Testis (tissue), 5 donors: ENCODE results near the gene THTPA. TPM values are rescaled to one million over a fixed set of nuclear protein-coding genes. Genes with fewer than 3 reads are reported as not detected.

Experiments
- DNase-seq: peaks from one replicate; pipeline ENCODE4 v3.0.0-alpha.2; 2019
- H3K27ac ChIP-seq, 2 donors: fragments of 200-600 bp; sonication (generic); one replicate each; pipeline ENCODE4 v1.5.1; 2019
- H3K27me3 ChIP-seq: fragments of 200-600 bp; sonication (generic); one replicate; pipeline ENCODE4 v1.5.1; 2019
- H3K36me3 ChIP-seq: fragments of 200-600 bp; sonication (generic); one replicate; pipeline ENCODE4 v1.5.1; 2017; ENCODE audit warnings: low read depth; ENCODE audit errors: missing control alignments
- H3K4me1 ChIP-seq: fragments of 200-600 bp; sonication (generic); one replicate; pipeline ENCODE4 v1.5.1; 2019
- H3K4me3 ChIP-seq, 2 donors: fragments of 200-600 bp; sonication (generic); one replicate each; pipeline ENCODE4 v1.5.1; 2017 to 2019
- H3K9me3 ChIP-seq: fragments of 200-600 bp; sonication (generic); one replicate; pipeline ENCODE4 v1.5.1; 2017
- CTCF ChIP-seq, 3 experiments: fragments of 450-650 bp in 2 of 3; fragments of 200-600 bp in 1 of 3; sonication (generic) in 1 of 3; IDR thresholded peaks; one replicate each; pipeline ENCODE4 v1.5.1; 2016 to 2019; ENCODE audit warnings: antibody characterized with exemption in 3 of 3, mild to moderate bottlenecking in 2 of 3, moderate library complexity in 1 of 3
- POLR2A ChIP-seq: fragments of 450-650 bp; IDR thresholded peaks from one replicate; pipeline ENCODE4 v1.6.1; 2017; ENCODE audit warnings: antibody characterized with exemption, mild to moderate bottlenecking, moderate library complexity
- WGBS, 2 donors: methylation state at CpG; one replicate each; pipeline ENCODE4 v1.1.5; 2018; 5-methylcytosine and 5-hydroxymethylcytosine counted together
- intact Hi-C: fragments of 100-400 bp; cut with DNase I; formaldehyde crosslinking; loops from one replicate; pipeline ENCODE4 v1.15.1; 2023; ENCODE audit warnings: low total_unique reads
- long read RNA-seq, 2 donors: transcript quantifications; one replicate each; lab custom pipeline, GENCODE V29; 2026
- polyA plus RNA-seq: library from polyadenylated mRNA; stranded (reverse); fragments of 350-450 nt; fragmentation: Illumina TruSeq; extraction: RNeasy Lipid Tissue Mini Kit (QIAGEN cat#74804); gene quantifications from one replicate; pipeline ENCODE4 v1.2.3, GENCODE V29; 2014; ENCODE audit warnings: low read depth, low replicate concordance; ENCODE audit not compliant: insufficient read depth
- total RNA-seq, 2 donors: library from RNA; depleted of rRNA; stranded (reverse); fragments of >200 nt; gene quantifications; one replicate each; pipeline ENCODE4 v1.2.3, GENCODE V29; 2016

THTPA gene
- total RNA-seq (10 to 100 TPM; 25.1 to 34.9 TPM), polyA plus RNA-seq (60.3 TPM)
- long read RNA-seq, donor 1, partial matches to known transcripts = 0 of 7 reads
- long read RNA-seq, donor 1, other reads (novel, unspliced or antisense) = 0 of 7 reads
- long read RNA-seq, donor 2, partial matches to known transcripts = 0 of 4 reads
- long read RNA-seq, donor 2, other reads (novel, unspliced or antisense) = 0 of 4 reads

- DNase-seq = peak; percentile 97
- TF ChIP-seq POLR2A (no peak), CTCF (IDR thresholded peaks at IDR 0.05) (peak in 1 of 3 experiments; percentile 6)
- Histone ChIP-seq H3K27ac (peak within 1 kb of the TSS; percentile 92 to 93), H3K4me3 (peak within 1 kb of the TSS; percentile 79 to 89), H3K4me1 (peaks cover 12% of the 10 kb centered on the region), H3K36me3 (no peaks in the 10 kb centered on the region), H3K9me3 (no peaks in the 10 kb centered on the region), H3K27me3 (no peaks in the 10 kb centered on the region)
- 1 to 4% methylated on average over 13 to 45 of the region's 54 CpGs for WGBS, 2 donors
- intact Hi-C loops = no loop called here
Observed at GRCh38 chr14:23555882-23556699, at the start of gene THTPA. Gene THTPA, plus strand, starts transcription at chr14:23556271. Its CDS starts 487 bp downstream, at chr14:23556758.

- Histone ChIP-seq H3K9me3 (no peaks in the 10 kb centered on the region), H3K4me3 (no peak overlapping the region), H3K36me3 (no peaks in the 10 kb centered on the region), H3K27ac (no peak overlapping the region), H3K4me1 (no peaks in the 10 kb centered on the region), H3K27me3 (no peaks in the 10 kb centered on the region)
- intact Hi-C loops = no loop called here
- WGBS, 2 donors = 52 to 67% methylated on average over 13 of the region's 13 CpGs
- TF ChIP-seq CTCF (IDR thresholded peaks at IDR 0.05) = no peak
- TF ChIP-seq POLR2A = no peak
- no peak for DNase-seq
Observed at GRCh38 chr14:23512156-23512555, 43.9 kb upstream of the THTPA start.

GRCh38 chr14:23513005-23513817 lies 42.9 kb upstream of the THTPA start:
- H3K4me1 ChIP-seq = no peaks in the 10 kb centered on the region
- no peaks in the 10 kb centered on the region for H3K36me3 ChIP-seq
- H3K27me3 ChIP-seq = no peaks in the 10 kb centered on the region
- no peak for TF ChIP-seq POLR2A
- no peak for TF ChIP-seq CTCF (IDR thresholded peaks at IDR 0.05)
- H3K27ac ChIP-seq = no peak overlapping the region
- 91 to 94% methylated on average over 24 to 25 of the region's 25 CpGs for WGBS, 2 donors
- DNase-seq = no peak
- intact Hi-C loops = no loop called here
- H3K9me3 ChIP-seq = no peaks in the 10 kb centered on the region
- no peak overlapping the region for H3K4me3 ChIP-seq

GRCh38 chr14:23513818-23514643 lies 42.0 kb upstream of the THTPA start:
- Histone ChIP-seq H3K27me3 (no peaks in the 10 kb centered on the region), H3K4me1 (no peaks in the 10 kb centered on the region), H3K4me3 (no peak overlapping the region), H3K36me3 (no peaks in the 10 kb centered on the region), H3K27ac (no peak overlapping the region), H3K9me3 (no peaks in the 10 kb centered on the region)
- intact Hi-C loops = no loop called here
- DNase-seq = no peak
- TF ChIP-seq POLR2A (no peak), CTCF (IDR thresholded peaks at IDR 0.05) (no peak)
- WGBS, 2 donors = 95% methylated on average over 8 of the region's 8 CpGs
